Measurements from ENCODE around the gene ANKRD18A.

ANKRD18A gene

DNA sequence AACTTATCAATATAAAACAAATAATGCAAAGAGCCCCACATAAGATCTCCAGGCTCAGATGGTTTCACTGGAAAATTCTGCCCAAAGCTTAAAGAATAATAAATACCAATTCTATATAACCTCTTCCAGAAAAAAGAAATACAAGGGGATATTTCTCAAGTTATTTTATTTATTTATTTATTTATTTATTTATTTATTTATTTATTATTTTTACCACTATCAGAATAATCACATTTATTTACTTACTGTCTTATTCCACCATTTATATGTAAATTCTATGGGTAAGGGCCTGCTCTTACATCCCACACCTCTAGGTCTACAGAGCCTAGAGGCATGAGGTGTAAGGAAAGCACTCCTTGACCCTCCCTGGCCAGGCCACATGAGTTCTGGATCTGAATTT is 91.1 kb downstream of the ANKRD18A start:
- no peak for DNase-seq (ENCODE audit: low read depth in 2 of 2)

DNA sequence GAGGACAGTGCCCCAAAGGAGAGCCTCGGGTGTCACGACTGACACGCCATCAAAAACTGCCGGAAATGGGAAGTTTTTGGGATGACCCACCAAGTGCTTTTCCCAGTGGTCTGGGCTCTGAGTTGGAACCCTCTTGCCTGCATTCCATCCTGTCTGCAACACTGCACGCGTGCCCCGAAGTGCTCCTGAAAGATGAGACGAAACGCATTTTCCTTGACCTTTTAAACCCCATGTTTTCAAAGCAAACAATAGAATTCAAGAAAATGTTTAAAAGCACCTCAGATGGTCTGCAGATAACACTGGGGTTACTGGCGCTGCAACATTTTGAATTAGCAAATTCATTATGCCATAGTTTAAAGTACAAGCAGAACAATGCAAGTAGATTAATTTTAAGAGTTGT is 92.9 kb downstream of the ANKRD18A start:
- no peak for DNase-seq (ENCODE audit: low read depth in 2 of 2)

DNA sequence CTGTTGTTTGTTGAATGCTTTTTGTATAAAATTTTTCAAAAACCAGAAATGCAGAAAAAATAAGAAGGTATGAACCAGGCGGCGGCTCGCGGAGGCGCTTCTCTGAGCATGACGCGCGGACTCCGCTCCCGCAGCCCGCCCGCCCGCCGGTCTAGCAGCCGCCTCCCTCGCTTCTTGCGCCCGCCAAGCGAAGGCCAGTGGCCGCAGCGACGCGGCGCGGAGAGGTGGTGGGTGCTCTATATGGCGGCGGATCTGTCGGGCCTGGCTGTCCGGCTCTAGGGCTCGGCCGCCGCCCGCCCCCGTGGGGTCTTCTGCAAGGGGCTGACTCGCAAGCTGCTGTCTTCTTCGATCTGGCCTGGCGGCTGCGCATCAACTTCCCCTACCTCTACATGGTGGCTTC is 93.8 kb downstream of the ANKRD18A start:
- DNase-seq (ENCODE audit: low read depth in 2 of 2), result no peak

DNA sequence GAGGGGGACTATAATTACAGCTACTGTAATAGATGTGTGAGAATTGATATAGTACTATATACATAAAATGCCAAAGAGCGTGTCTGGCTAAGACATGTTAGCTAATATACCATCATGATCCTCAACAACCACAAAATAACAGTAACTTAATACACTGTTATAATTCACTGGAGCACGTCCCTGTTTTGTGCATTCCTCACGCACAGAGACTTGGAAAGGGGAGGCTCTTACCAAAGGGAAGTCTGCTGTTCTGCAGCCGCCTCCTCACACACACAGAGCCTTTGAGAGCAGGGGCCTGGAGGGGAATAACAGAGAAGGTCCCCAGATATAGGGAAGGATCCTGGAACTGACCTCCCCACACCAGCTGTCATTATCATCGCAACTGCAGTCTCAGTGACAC is 97.3 kb downstream of the ANKRD18A start:
- no peak for DNase-seq (ENCODE audit: low read depth in 2 of 2)

DNA sequence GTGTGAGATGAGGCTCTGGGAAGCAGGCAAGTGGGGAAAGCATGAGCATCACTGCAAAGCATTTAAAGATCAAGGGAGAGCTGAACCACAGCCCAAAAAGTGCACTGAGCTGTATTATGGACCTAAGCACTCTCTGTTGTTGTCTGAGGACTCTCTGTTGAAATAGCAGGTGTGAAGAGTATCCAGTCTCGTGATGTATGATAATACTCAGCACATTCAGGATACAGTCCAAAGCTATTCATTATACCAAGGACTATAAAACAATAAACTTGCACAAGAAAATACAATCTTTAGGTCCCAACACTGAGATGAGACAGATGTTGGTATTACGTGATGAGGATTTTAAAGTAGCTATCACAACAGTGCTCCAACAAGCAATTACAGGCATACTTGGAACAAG is 98.6 kb downstream of the ANKRD18A start:
- DNase-seq (ENCODE audit: low read depth in 2 of 2), result no peak
